Inferior parietal cortex (tissue), 1 donor: Measurements from ENCODE around the gene PSMA5.
"Not testable (repeated sequence)": the region's sequence is repeated elsewhere in the genome, so short reads cannot be mapped to it uniquely, and the experiment has no call there.

Experiments used
- DNase-seq: peaks from one replicate; pipeline ENCODE4 v3.0.0-alpha.2; 2016; ENCODE audit errors: extremely low spot score

Gene PSMA5

DNA sequence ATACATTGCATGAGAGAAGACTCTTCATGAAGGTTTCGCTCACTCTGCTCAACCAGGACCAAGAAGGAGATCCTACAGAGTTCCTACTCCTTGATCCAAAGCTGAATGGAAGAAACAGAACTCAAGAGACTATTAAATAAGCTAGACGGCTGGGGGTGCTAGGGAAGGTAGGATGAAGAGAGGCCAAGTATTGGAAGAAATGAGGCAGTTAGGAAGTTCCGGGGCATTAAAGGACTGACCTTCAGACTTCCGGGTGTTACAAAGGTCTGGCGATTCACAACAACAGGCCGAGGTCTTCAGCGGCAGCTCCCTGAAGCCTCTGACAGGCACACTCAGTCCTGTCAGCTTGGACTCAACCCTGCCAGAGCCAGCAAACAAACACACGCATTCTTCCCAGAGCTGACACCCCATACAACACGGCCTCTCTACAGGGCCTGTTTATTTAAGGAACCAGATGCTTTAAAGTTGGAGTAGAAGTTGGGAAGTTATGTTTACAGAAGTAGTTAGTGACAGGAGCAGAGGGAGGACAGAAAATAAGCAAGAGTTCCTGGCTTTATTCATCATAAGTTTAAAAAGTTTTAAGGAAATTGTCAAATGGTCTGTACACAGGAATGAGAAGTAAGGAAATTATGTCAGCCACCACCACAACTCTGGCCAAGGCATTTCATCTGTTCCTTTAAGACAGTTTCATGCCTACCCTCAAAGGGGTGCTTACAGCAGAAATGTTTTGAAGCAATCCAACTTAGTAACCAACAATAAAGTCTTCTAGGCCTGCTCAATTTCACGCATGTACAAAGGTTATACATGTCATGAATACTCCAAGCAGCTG lies 33.2 kb downstream of the PSMA5 start:
- peak; percentile 77 for DNase-seq

DNA sequence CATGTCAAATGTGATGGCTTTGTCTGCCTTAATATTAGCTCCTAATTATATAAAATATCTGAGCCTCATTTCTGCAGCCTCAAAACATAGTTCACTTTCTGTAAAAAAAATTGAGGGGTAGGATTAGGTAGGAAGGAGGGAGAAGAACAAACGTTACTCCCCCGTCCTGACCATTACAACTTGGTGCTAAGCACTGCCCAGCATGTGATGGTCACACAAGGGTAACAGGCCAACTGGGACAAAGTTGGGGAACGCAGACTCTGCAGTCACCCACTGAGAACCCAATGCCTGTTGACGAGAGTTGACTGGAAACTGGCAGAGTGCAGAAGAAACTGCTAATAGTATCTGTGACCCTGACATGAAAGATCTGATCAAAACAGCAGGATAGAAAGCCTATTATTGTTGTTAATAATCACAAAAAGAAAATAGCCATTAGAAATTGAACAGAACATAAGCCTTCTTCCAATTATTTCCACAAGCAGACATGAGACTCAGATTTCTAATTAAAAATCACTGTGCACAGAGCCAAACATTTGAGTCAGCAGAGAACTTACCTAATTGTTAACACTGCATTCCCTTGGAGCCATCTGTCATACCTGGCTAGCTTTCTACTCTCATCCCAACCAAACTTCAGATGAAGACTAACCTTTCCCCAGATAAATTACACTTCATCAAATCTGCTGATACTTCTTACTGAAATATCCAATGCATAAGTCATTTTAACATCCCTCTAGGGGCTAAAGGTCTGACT lies 34.0 kb downstream of the PSMA5 start:
- DNase-seq, result peak; percentile 67

DNA sequence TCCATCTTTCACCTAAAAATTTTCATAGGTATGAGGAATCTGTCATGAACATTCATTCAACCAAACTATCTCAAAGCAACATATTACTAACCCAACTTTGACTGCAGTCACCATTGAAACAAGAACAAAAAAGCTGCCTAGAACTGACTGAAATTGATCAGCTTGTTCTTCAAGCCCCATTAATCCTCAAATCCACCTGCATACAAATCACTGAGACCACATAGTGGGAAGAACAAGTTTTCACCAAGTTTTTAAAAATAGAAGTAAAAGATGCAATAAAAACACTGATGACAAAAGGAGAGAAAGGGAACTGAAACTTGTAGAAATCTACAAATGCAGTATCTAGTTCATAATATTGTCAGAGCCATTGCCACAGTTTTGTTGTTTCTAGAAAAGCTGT lies 34.6 kb downstream of the PSMA5 start:
- DNase-seq, result peak; percentile 30

DNA sequence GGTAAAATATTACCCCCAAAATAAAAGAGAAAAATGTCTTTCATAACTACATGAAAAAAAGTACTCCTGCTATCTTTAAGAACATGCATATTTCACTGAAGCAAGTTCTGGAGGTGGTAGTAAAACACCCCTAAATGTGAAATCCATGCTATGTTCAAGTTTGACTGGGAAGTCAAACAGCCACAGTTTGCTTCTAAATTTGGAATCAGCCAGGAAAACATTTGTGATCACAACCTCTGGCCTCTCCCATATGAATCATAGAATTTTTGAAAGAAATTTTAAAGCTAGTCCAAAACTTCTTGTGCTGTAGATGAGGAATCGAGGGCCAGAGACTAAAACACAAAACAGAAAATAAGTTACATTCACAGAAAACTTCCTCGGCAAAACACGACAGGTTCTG lies 35.1 kb downstream of the PSMA5 start:
- peak; percentile 37 for DNase-seq

DNA sequence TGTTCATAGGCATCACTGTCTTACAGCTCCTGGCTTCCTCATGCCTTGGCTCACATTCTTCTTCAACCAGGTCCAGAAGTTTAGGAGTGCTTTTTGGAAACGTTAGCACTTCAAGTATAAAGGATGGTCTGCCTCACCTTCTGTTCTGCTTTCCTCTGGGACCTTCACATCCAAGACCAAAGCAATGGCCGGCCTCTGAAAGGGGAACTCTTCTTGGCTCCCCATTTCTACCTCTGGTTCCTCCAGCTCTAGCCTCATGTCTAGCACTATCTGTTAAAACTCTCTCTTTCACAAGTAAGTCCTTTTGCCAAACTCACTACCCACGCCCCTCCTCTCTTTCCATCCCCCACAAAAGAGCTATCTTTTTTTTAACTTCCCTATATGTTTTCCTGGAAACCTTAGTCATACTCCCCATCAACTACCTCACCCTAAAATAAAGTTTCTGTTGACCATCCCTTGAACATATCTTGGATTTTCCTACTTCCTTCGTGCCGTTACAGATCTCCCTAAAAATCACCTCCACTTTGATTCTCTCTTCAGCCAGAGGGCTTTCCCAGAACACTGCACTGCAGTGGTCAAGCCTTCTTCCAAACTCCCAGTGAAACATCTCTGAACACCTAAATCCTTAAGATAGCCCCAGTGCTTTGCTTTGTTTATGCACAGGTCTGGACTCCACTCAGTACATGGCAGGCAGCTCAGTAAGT lies 36.5 kb downstream of the PSMA5 start:
- DNase-seq, result peak; percentile 34

DNA sequence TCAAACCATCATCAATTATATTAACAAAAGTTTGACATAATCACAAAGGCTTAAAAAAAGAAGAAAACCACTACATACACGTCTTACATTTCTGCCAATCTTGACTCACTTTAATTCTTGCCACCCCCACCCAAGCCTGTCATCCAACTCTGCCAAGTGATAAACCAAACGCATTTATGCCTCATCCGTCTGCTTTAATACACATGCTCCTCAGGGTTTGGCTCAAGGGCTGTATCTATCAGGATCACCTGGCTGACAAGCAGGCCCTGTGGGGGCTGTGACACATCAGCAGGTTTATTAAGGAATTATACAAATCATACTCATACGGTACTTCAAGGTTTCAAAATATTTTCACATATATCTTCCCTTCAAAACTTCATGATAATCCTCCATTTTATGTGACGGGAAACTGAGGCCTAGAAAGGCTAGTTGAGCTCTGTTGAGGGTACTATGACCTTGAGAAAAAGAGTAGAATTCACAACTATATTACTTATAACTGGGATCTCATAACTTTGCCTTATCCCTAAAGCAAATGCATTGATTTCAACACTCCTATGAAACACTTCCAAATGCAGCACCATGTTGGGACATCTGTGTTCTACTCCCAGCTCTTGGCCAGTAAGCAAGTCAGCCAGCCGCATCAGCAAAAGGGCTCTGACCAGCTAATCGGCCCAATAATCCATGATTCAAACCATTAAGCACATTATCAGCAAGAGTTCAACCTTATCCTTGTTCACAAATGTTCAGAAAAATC lies 37.2 kb downstream of the PSMA5 start:
- DNase-seq, result peak; percentile 34

DNA sequence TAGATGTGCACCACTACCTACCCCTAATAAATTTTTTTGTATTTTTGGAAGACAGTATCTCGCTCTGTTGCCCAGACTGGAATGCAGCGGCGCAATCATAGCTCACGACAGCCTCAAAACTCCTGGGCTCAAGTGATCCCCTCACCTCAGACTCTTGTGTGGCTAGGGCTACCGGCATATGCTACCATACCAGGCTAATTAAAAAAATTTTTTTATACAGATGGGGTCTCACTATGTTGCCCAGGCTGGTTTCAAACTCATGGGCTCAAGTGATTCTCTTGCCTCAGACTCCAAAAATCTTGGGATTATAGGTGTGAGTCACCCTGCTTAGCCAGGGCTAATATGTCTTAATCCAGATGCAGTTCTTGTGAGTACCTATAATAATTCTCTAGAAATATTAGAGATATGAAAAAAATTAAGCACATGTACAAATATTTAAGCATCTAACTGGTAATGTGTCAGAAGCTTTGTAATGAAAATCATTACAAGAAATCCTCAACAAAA lies 38.0 kb downstream of the PSMA5 start:
- DNase-seq, result no peak

DNA sequence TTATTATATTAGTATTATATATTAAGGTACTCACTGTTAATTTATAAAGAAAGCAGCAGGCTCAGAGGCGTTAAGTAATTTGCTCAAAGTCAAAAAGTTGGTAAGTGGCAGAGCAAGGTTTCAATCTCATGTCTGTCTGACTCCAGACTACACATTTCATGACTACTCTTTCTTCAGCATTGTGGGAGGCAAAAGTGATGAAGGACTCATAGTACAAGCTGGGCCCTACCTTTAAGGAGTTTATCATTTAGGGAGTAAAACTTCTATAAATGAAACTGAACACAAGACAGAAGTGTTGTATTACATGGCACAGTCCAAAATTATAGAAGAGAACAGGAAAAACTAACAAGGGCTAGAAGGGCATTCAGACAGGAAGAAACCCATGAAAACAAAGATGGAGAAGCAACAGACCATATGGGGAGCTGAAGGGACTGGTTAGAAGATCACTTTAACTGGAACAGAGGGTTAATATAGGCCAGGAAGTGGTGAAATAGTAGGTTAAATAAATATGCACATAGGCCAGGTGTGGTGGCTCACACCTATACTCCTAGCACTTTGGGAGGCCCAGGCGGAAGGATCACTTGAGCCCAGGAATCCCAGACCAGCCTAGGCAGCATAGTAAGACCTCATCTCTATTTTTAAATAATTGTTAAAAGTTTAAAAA lies 40.1 kb downstream of the PSMA5 start:
- DNase-seq, result no peak

DNA sequence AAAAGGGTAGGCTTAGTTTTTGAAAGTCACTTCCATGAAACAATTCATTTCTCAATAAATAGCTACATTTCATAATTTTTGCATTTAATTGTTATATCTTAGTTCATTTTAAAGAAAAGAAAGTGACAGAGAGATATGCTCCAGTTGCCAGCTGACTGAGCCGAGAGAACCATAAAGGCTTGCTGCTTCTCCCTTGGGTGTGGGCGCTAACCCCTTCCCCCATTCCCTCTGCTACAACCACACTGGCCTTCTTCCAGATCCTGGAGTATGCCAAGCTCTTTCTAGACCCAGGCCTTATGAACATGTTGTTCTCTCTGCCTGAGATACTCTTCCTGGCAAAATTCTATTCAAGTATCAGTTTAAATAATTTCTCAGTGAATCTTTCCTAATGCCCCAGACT lies 40.8 kb downstream of the PSMA5 start:
- peak; percentile 54 for DNase-seq

DNA sequence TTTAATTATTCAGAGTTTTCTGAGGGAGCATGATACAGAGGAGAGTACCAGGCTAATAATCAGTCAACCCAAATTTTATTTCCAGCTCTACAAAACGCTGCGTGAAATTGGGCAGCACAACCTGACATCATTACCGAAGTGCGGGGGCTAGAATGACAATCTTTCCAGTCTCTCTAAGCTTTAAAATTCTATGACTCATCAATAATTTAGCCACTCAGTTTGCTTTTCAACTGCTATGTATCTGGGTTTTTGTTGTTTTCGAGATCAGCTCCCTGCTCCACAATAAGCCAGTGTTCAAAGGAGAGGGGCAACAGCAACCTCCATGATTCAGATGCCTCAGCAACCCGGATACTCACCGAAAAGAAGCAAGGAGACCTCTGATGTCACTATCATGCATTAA lies 42.4 kb downstream of the PSMA5 start:
- DNase-seq, result peak; percentile 53

DNA sequence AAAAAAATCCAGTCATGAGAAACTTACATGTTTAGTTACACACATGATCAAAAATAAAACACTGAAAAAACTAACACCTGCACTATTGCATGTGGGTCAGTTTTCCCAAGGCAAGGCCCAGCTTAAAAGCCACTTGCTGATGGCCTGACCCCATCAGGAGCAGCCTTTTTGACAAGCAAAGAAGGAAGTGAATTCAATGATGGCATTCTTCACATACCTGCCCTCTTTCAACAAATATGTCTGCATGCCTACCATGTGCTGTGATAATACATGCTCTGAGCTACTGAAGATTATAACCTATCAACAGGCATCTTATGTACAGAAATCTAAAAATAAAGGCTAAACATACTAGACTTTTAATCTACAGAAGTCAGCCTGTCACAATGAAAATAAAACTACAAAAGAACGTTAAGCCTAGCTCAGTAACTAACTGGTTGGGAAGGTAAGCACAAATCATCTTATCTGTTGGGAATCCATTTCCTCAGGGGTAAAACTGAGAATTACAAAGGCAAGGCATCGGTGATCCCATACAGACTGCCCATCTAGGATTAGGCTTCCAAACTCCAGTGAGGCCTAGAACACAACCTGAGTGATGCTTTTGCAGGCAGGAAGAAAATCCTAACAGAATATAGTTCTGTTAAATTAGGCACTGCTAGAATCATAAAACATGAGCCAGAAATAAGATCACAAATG lies 43.0 kb downstream of the PSMA5 start:
- no peak for DNase-seq

DNA sequence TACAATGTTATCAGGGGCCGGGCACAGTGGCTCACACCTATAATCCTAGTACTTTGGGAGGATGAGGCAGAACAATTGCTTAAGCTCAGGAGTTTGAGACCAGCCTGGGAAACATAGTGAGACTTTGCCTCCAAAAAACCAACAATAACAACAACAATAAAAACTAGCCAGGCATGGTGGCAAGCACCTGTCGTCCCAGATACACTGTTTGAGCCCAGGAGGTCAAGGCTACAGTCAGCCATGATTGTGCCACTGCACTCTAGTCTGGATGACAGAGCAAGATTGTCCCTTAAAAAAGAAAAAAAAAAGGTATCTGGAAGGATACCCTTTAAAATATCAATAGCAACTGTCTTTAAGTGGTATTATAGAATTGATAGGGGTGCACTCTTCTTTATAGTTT lies 44.7 kb downstream of the PSMA5 start:
- DNase-seq, result no peak

DNA sequence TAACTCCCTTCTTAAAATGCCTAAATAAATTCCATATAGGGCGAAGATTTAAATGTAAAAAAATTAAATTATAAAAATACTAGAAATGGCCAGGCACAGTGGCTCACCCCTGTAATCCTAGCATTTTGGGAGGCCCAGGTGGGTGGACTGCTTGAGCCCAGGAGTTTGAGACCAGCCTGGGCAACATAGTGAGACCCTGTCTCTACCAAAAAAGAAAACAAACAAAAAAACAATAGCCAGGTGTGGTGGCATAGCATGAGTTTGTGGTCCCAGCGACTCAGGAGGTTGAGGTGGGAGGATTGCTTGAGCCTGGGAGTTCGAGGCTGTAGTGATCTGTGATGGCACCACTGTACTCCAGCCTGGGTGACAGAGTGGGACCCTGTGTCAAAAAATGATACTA lies 46.3 kb downstream of the PSMA5 start:
- DNase-seq, result no peak

DNA sequence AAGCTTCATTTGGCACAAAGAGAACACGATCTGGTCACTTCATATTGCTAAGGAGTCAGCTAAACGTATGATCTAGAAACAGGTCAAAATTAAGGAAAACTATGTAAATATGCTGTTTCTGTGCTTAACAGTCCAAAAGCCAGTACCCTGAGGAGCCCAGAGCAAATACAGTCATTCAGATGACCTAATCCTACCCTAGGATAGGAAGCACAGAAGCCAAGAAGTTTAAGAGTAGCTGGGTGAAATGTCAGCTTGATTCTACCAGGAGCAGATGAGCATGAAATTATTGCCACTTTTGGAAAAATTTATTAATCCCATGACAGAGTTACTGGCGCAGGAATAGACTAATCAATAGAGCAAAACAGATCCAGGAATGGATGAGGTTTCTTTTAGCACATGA lies 46.8 kb downstream of the PSMA5 start:
- DNase-seq, result no peak

DNA sequence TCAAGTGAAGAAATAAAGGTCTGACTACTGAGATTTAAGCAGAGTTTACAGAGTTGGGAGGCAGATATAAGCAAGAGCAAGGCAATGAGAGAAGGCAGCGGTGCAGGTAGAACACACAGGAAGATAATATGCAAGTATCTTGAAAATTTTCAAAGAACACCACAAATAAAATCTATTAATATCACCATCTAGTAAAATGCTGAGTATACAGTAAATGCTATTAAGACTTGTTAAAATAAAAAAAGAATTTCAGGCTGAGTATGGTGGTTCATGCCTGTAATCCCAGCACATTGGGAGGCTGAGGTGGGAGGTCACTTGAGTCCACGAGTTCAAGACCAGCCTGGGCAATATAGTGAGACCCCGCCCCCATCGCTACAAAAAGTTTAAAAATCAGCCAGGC lies 48.5 kb downstream of the PSMA5 start:
- DNase-seq, result no peak

DNA sequence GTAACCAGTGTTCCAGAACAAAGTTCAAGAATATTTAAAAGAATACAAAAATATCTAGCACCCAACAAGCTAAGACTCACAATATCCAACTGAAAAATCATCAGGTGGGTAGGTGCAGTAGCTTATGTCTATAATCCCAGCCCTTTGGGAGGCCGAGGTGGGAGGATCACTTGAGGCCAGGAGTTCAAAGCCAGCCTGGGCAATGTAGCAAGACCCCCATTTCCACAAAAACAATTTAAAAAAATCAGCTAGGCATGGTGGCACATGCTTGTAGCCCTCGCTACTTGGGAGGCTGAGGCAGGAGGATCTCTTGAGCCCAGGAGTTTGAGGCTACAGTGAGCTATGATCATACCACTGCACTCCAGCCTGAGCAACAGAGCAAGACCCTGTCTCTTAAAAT lies 52.6 kb downstream of the PSMA5 start:
- DNase-seq, result not testable (repeated sequence)

DNA sequence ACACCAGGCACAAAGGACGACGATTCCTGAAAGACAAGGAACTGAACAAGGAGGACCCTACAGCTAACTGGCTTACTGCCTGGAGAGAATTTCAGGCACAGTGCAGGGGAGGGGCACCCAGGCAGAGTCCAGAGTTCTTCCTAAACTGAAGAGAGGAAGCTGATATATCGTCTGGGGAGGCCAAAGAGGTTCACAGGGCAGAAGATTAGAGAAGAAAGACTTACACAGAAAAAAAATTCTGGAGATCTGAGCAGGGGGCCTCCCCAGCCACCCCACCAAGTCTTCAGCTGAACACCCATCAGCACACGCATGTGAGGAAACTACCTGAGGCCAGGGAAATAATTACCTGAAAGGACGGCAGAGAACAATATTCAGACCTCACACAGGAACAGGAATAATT lies 53.1 kb downstream of the PSMA5 start:
- DNase-seq, result no peak

DNA sequence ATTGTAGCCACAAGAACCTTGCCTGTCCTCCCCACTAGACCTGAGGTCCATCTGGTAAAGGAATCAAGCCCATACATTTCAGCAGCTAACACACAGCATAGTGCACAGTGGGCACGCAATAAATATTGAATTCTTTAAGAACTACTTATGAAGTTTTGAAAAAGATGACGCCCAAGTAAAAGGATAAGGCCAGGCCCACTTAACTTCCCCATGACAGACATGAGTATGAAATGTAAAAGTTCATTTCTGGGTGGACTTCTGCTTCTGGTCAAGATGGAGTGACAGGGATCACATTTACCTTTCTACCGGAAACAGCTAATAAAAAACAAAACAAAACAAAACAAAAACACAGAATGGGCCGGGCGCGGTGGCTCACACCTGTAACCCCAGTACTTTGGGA lies 54.0 kb downstream of the PSMA5 start:
- no peak for DNase-seq

DNA sequence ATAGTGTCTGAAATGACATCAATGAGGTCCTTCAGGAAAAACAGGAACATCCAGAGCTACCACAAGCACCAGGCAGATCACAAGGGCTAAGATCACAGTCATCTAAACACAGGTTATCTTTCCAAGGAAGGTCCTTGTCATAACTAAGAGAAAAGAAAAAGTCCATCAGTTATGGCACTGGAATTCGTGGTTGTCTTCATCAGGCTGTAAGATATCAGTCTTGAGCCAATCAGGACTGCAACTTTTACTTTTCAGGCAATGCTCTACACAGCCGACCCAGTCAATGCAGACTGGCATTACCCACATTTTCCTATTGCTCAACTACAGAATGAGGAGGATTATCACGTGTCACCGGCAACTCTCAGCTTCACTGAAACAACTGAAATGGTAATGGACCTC lies 54.9 kb downstream of the PSMA5 start:
- peak; percentile 59 for DNase-seq

DNA sequence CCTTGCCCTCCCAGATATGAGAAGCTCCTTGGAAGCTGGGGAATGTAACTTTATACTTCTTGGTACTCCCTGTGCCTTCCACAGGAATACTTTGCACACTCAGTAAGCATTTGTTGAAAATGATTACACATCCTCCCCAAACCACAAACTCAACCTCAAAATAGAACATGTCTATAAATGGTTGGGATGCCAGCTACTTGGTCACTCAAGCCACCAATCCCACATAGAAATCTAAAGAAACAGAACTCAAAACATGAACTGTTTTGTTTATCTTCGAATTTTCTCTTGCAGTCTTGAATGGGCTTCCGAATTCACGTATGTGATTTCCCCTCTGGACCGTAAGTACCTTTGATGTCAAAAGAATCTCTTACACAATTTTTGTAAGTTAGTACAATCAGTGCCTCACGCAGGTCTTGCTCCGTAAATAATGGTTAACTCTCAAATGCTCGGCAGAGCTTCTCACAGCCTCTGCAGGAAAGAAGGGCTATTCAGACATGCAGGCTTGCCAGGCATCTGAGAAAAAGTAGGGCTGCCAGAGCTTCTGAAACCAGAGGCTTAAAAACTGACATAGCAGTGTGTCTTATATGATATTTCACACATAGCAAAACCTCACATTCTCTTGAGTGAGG lies 55.4 kb downstream of the PSMA5 start:
- DNase-seq, result peak; percentile 57
